Small intestine (tissue), 7 donors: ENCODE data around the gene CENPB. TPM values are rescaled to one million over a fixed set of nuclear protein-coding genes. Genes with fewer than 3 reads are reported as not detected.

Experiments
- DNase-seq, 2 donors: peaks; one replicate each; pipeline versions ENCODE4 v3.0.0 to v3.0.0-alpha.2; 2013
- FAIRE-seq: peaks from 2 replicates; lab custom pipeline; 2012; peaks lifted over from hg19 to GRCh38; lab: Jason Lieb, UNC
- H3K27ac ChIP-seq, 3 donors: one replicate each; pipeline ENCODE4 v1.5.1; 2013; ENCODE audit warnings: low read length in 2 of 3, mild to moderate bottlenecking in 2 of 3, control low read depth in 1 of 3, inconsistent platforms in 1 of 3, low read depth in 1 of 3, moderate library complexity in 1 of 3
- H3K27me3 ChIP-seq, 3 donors: one replicate each; pipeline ENCODE4 v1.6.1; 2013; ENCODE audit warnings: low read length in 3 of 3, inconsistent platforms in 1 of 3; ENCODE audit not compliant: control insufficient read depth in 3 of 3, insufficient read depth in 3 of 3
- H3K36me3 ChIP-seq, 3 donors: one replicate each; pipeline ENCODE4 v1.6.1; 2013; ENCODE audit warnings: low read length in 3 of 3, inconsistent platforms in 1 of 3, low read depth in 1 of 3, mild to moderate bottlenecking in 1 of 3, moderate library complexity in 1 of 3; ENCODE audit not compliant: control insufficient read depth in 3 of 3, insufficient read depth in 2 of 3
- H3K4me1 ChIP-seq, 3 donors: one replicate each; pipeline ENCODE4 v1.6.1; 2013; ENCODE audit warnings: low read length in 2 of 3, inconsistent platforms in 1 of 3, low read depth in 1 of 3, mild to moderate bottlenecking in 1 of 3, moderate library complexity in 1 of 3; ENCODE audit not compliant: control insufficient read depth in 3 of 3, insufficient read depth in 2 of 3
- H3K4me3 ChIP-seq, 3 donors: one replicate each; pipeline ENCODE4 v1.5.1; 2013; ENCODE audit warnings: low read length in 3 of 3, control low read depth in 1 of 3, inconsistent platforms in 1 of 3, low read depth in 1 of 3, mild to moderate bottlenecking in 1 of 3, moderate library complexity in 1 of 3
- H3K9me3 ChIP-seq, 2 donors: one replicate each; pipeline ENCODE4 v1.6.1; 2013; ENCODE audit warnings: low read depth in 1 of 2, low read length in 1 of 2; ENCODE audit not compliant: control insufficient read depth in 2 of 2, insufficient read depth in 1 of 2
- WGBS, 3 donors: extraction: QIAGEN DNeasy Blood & Tissue Kit; methylation state at CpG; one replicate each; pipeline ENCODE4 v1.1.7; 2013; 5-methylcytosine and 5-hydroxymethylcytosine counted together
- polyA plus RNA-seq, 4 donors: library from polyadenylated mRNA; stranded (reverse) in 3 of 4; unstranded in 1 of 4; fragments of 200-250 nt in 3 of 4; fragments of 120-200 nt in 1 of 4; gene quantifications; one replicate each; pipeline versions ENCODE4 v1.2.1 to v1.2.3, GENCODE V29; 2013
- donor health status: healthy with polysubstance abuse.
- donor health status: control.
- donor health status: control.
- donor health status: Bipolar disorder and iron deficiency.
- donor health status: healthy.

Gene CENPB
- polyA plus RNA-seq, 4 donors, result 54.7 to 73.2 (median 60.5) TPM

DNA sequence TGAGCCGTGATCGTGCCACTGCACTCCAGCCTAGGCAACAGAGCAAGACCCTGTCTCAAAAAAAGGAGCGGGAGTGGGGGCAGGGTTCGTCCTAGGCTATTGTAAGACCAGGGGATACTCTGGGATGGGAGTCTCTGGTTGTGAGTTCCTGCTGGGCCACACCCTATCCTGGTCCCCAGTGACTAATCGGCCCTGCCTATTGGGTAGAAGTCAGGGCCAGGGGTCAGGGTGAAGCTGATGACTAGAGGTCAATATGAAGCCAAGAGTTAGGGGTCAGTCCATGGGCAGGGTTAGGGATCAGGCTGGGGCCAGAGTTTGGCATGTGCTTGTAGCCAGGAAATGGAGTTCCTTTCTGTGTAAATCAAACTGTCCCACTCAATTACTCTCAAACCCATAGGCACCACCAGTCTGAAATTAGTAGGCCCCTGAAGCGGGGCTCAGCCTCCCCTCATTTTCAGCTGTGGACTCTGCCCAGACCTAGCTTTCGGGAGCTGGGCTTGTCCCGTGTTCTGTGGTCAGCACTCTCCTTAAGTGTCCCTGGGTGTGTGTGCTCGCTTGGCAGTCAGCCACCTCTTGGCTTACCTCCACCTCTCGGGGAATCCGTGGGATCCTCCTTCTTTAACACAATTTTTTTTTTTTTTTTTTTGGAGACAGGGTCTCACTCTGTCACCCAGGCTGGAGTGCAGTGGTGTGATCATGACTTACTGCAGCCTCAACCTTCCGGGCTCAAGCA, 52.3 kb downstream of the CENPB start:
- WGBS, 3 donors, result 35 to 54% (median 42%) methylated on average over 12 of the region's 12 CpGs
- Histone ChIP-seq H3K4me1 (peaks cover 0 to 5% (median 0%) of the 10 kb centered on the region in 3 donors), H3K9me3 (no peaks in the 10 kb centered on the region), H3K27ac (no peak overlapping the region), H3K4me3 (no peak overlapping the region), H3K36me3 (no peaks in the 10 kb centered on the region), H3K27me3 (peaks cover 2 to 24% (median 6%) of the 10 kb centered on the region in 3 donors)
- DNase-seq (peak in 1 of 2 donors; percentile 53), FAIRE-seq (no peak)

Other genes with a start within 250 kb of the CENPB start
- gene GFRA4, start 123.3 kb downstream of the CENPB start, polyA plus RNA-seq, result not detected
- 10 to 100 TPM in 1 of 4 donors, 1 to 10 TPM in 1, under 1 TPM in 2; 0.22 to 10.9 (median 3.9) TPM for gene ADAM33, start 104.7 kb downstream of the CENPB start, polyA plus RNA-seq
- gene SIGLEC1, start 74.1 kb downstream of the CENPB start, polyA plus RNA-seq, result 1 to 10 TPM in 3 of 4 donors, under 1 TPM in 1; 0.22 to 6.3 (median 2.3) TPM
- 1 to 10 TPM in 3 of 4 donors, not detected in 1; 2.7 to 9.7 (median 4.1) TPM for gene HSPA12B, start 54.1 kb downstream of the CENPB start, polyA plus RNA-seq
- 10 to 100 TPM in 3 of 4 donors, 1 to 10 TPM in 1; 5.8 to 38.4 (median 16.2) TPM for gene ADISSP, start 19.0 kb downstream of the CENPB start, polyA plus RNA-seq
- under 1 TPM in 2 of 4 donors, not detected in 2; 0.03 to 0.06 TPM for gene SPEF1, start 5.3 kb downstream of the CENPB start, polyA plus RNA-seq
- gene CDC25B, start 9.6 kb upstream of the CENPB start, polyA plus RNA-seq, result 10 to 100 TPM; 15.7 to 53.8 (median 20.3) TPM
- 10 to 100 TPM in 3 of 4 donors, 1 to 10 TPM in 1; 8.5 to 14.7 (median 12.0) TPM for gene AP5S1, start 33.8 kb upstream of the CENPB start, polyA plus RNA-seq
- 10 to 100 TPM in 3 of 4 donors, 1 to 10 TPM in 1; 6.2 to 32.7 (median 21.5) TPM for gene MAVS, start 60.1 kb upstream of the CENPB start, polyA plus RNA-seq
- 10 to 100 TPM; 18.9 to 35.1 (median 22.9) TPM for gene PANK2, start 102.6 kb upstream of the CENPB start, polyA plus RNA-seq
- gene RNF24, start 228.8 kb upstream of the CENPB start, polyA plus RNA-seq, result 1 to 10 TPM; 1.6 to 7.5 (median 2.8) TPM